Measurements from ENCODE around the gene FAF1.

DNA sequence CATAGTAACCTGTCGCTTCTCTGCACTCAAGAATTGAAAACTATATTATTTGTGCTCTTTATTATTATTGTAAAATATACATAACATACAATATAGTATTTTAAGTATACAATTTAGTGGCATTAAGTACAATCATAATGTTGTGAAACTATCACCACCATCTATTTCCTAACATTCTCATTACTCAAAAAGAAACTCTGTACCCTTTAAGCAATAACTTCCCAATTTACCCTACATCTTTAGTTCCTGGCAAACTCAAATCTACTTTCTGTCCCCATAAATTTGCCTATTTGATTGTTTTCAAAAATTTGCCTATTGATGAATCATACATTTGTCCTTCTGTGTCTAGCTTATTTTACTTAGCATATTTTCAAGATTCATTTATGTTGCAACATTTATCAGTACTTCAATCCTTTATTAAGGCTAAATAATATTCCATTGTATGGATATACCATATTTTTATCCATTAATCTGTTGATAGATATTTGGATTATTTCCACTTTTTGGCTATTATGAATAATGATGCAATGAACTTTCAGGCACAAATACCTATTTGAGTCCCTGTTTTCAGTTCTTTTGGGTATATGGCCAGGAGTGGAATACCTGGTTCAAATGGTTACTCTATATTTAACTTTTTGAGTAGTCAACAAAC, 437.2 kb downstream of the FAF1 start:
- TF ChIP-seq, protein P1, sequence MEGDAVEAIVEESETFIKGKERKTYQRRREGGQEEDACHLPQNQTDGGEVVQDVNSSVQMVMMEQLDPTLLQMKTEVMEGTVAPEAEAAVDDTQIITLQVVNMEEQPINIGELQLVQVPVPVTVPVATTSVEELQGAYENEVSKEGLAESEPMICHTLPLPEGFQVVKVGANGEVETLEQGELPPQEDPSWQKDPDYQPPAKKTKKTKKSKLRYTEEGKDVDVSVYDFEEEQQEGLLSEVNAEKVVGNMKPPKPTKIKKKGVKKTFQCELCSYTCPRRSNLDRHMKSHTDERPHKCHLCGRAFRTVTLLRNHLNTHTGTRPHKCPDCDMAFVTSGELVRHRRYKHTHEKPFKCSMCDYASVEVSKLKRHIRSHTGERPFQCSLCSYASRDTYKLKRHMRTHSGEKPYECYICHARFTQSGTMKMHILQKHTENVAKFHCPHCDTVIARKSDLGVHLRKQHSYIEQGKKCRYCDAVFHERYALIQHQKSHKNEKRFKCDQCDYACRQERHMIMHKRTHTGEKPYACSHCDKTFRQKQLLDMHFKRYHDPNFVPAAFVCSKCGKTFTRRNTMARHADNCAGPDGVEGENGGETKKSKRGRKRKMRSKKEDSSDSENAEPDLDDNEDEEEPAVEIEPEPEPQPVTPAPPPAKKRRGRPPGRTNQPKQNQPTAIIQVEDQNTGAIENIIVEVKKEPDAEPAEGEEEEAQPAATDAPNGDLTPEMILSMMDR (IDR thresholded peaks at IDR 0.05): no peak
- TF ChIP-seq POLR2AphosphoS5 (IDR thresholded peaks at IDR 0.05) (no peak), POLR2A (IDR thresholded peaks at IDR 0.05; ENCODE audit: low read depth) (no peak)

Data from esophagus muscularis mucosa (tissue), 3 donors.